Epithelial cell of umbilical artery (primary cell): ENCODE results near the gene PPAN. TPM values are rescaled to one million over a fixed set of nuclear protein-coding genes. Genes with fewer than 3 reads are reported as not detected.

Experiments used
- total RNA-seq: library from RNA; depleted of rRNA; stranded (reverse); fragments of >200 nt; gene quantifications from 2 replicates; pipeline ENCODE4 v1.2.3, GENCODE V29; 2014

Gene PPAN
- total RNA-seq, result 35.7 and 43.9 TPM in 2 replicates

GRCh38 chr19:10106100-10106936 lies at the start of gene PPAN:
Gene PPAN, plus strand, starts transcription at chr19:10106362. Its CDS starts 33 bp downstream, at chr19:10106395.

DNA sequence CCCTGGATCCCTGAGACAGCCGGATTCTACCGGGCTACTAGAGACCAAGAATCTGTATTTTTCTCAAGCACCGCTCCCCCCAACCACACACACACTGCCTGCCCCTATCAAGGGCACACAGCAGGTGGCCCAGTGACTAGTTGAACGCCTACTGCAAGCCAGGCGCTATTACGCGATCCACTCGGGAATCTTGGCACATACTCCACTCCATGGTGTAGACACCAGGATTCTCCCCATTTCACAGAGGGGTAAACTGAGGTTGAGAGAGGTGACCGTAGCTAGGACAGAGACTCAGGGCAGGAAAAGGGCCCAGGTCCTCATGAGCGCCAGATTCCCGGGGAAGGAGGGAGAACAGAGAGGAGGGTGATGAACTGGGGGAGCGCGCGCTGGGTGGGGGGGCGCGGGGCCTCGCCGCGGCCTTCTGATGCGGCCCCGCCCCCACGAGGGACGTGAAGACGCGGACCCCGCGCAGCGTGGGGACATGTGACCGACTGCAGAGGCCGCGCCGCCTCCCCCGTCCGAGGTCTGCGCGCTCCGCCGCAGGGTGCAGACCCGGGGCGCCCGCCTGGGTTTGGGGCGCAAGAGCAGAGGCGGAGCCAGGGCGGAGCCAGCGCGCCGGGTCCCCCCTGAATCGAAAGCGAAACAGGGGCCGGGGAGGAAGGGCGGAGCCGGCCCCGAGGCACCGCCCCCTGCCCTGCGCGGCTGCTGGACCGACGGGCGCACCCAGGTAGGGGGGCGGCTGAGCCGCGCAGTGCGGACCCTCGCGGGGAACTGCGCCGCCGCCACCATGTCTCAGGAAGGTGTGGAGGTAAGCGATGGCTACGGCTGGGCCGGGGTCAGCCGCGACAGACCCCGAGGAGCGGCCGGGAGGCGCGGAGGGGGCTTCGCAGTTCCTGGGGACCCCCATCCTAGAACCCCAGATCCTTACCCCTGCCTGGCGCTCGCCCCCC lies 20.2 kb upstream of the PPAN start, which contains the start of gene SHFL:
TSS of gene SHFL (plus strand) at position 677 of the 950 bp plus-strand sequence. CDS start at position 788, 111 bp downstream.

DNA sequence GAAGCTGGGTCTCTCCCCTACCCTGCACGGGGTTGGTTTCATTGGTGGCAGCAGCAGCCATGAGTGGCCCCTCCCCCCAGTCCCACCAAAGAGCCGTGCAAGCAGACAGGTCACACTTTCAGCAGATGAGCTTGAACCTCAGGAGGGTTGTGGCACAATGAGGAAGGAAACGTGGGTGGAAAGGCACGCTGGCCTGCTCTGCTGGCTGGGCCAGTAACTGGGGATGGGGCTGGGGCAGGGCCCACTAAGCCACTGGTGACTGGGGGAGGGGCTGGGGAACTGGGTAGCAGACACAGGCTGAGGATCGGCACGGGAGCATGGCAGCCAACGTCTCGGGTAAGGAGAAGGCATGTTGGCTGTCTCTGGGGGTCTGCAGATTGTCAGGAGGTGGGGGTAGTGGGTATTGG lies 5.2 kb downstream of the PPAN start, which contains the start of gene P2RY11:
TSS of gene P2RY11 (plus strand) at position 289 of the 407 bp plus-strand sequence. CDS start at position 318, 29 bp downstream.

Other genes starting within 250 kb of the PPAN start
- gene OLFM2, start 169.8 kb upstream of the PPAN start, total RNA-seq, result 0.46 and 5.2 TPM in 2 replicates
- under 0.01 TPM in 2 replicates for gene COL5A3, start 95.9 kb upstream of the PPAN start, total RNA-seq
- not detected in 2 replicates for gene RDH8, start 92.9 kb upstream of the PPAN start, total RNA-seq
- gene SHFL, start 20.0 kb upstream of the PPAN start, total RNA-seq, result 15.9 and 45.0 TPM in 2 replicates
- under 0.01 TPM in 1 of 2 replicates, not detected in the other for gene ANGPTL6, start 3.7 kb upstream of the PPAN start, total RNA-seq
- gene P2RY11, start 5.3 kb downstream of the PPAN start, total RNA-seq, result 2.0 and 2.9 TPM in 2 replicates
- gene EIF3G, start 13.5 kb downstream of the PPAN start, total RNA-seq, result 354 and 514 TPM in 2 replicates
- gene DNMT1, start 88.6 kb downstream of the PPAN start, total RNA-seq, result 33.7 and 39.3 TPM in 2 replicates
- gene S1PR2, start 125.0 kb downstream of the PPAN start, total RNA-seq, result 0.61 and 0.65 TPM in 2 replicates
- 22.0 and 29.9 TPM in 2 replicates for gene MRPL4, start 145.9 kb downstream of the PPAN start, total RNA-seq
- 7.1 and 22.9 TPM in 2 replicates for gene ICAM1, start 164.8 kb downstream of the PPAN start, total RNA-seq
- gene ICAM4, start 180.6 kb downstream of the PPAN start, total RNA-seq, result 0.65 and 1.4 TPM in 2 replicates
- under 0.01 and 0.76 TPM in 2 replicates for gene ICAM5, start 183.6 kb downstream of the PPAN start, total RNA-seq
- under 0.01 and 0.15 TPM in 2 replicates for gene ZGLP1, start 203.5 kb downstream of the PPAN start, total RNA-seq
- gene FDX2, start 209.7 kb downstream of the PPAN start, total RNA-seq, result 11.0 and 15.7 TPM in 2 replicates
- 7.1 and 7.4 TPM in 2 replicates for gene RAVER1, start 227.2 kb downstream of the PPAN start, total RNA-seq
- 11.7 and 16.6 TPM in 2 replicates for gene ICAM3, start 233.3 kb downstream of the PPAN start, total RNA-seq